GM18909 (cell line): ENCODE measurements around the gene URB2.
A peak's percentile ranks its signal among the peaks of the same experiment; 100 is the strongest.
"Not testable (repeated sequence)": the region's sequence is repeated elsewhere in the genome, so short reads cannot be mapped to it uniquely, and the experiment has no call there.

ENCODE experiments used
- ATAC-seq: cut with Tn5 transposase; IDR thresholded peaks from one replicate; pipeline ENCODE4 v1.9.1; 2021; ENCODE audit warnings: mild to moderate bottlenecking; ENCODE audit not compliant: unreplicated experiment, poor library complexity

The URB2 gene

DNA sequence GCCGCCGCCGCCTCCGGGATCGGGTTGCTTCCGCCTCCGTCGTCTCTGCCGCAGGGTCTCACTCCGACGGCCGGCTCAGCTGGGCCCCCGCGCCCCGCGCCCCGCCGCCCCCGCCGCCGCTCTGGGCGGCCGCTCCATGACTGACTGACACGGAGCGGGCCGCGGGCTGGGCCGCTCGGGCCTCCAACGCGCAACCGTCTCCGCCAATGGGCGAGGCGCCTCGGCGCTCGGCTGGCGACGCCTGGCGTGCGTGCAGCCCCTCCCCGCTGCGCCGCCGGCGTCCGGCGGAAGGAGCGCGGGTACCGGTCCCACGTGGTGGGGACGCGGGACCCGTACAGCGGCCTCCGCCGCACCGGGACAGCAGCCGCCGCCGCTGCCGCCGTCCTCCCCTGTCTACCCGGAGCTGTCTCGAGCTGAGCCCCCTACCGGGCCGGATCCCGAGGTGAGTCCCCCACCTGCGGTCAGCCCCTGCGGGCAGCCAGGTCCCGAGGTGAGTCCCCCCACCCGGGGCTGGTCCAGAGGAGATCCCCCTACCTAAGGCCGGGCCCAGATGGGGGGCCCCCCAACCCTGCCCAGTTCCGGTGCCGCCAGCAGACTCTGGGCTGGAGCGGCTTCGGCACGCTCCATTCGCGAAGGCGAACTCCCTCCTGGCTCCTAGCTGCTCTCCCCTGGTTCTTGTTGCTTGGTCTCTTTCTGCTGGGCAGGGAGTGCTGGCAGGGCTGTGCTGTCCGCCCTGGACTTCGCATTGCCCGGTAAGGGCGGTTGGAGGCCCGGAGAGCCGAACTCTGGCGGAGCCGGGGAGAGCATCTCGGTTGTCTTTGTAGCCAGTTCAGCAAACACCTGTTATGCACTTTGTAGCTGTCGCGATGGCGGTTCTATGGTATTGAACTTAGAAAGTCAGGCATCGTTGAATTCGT, at the start of gene URB2, which contains the start of gene TAF5L:
TSS of gene URB2 (plus strand) at position 333 of the 917 bp plus-strand sequence. CDS start 1,387 bp downstream, outside the sequence.
TSS of gene TAF5L (minus strand) at position 208 of the 917 bp plus-strand sequence. CDS start 11,640 bp downstream, outside the sequence.
- ATAC-seq, result peak; percentile 87

DNA sequence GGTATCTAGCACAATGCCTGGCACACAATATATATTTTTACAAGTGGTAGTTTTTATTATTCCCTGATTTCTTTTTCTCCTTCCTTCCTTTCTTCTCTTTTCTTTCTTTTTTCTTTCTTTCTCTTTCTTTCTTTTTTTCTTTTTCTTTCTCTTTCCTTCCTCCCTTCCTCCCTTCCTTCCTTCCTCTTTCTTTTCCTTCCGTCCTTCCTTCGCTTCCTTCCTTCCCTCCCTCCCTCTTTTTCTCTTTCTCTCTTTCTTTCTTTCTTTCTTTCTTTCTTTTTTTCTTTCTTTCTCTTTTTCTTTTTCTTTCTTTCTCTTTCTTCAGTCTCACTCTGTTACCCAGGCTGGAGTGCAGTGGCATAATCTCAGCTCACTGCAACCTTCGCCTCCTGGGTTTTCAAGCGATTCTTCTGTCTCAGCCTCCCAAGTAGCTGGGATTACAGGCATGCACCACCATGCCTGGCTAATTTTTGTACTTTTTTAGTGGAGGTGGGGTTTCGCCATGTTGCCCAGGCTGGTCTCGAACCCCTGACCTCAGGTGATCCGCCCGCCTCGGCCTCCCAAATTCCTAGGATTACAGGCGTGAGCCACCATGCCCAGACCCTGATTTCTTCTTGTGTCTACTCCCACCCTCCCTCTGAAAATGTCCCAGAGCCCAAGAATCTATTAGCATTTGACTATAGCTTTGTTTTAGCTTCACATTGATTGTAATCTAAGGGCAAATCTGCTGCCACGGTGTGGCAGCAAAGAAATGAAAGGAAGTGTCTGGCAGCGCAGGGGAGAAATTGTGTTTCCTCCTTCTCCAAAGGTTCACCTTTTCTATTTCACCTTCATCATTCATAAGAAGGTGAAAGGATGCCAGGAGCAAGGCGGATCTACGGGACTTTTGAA, 47.6 kb upstream of the URB2 start:
- peak; percentile 20 for ATAC-seq

- ATAC-seq, result peak; percentile 74
Observed at GRCh38 chr1:229579059-229579673, 46.9 kb upstream of the URB2 start.

DNA sequence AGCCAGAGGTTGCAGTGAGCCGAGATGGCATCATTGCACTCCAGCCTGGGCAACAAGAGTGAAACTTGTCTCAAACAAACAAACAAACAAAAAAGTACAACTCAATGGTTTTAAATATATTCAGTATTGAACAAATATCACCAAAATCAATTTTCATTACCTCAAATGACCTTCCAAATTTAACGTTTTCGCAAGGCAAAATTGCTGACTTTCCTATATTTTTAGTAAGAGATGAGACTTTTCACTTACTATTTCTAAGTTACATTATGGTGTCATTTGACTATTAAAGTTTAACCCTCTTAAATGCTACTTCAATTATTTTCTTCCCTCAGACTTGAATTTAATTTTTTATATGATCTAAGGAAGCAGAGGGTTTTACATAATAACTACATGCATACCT, 44.6 kb upstream of the URB2 start:
- ATAC-seq, result no peak

DNA sequence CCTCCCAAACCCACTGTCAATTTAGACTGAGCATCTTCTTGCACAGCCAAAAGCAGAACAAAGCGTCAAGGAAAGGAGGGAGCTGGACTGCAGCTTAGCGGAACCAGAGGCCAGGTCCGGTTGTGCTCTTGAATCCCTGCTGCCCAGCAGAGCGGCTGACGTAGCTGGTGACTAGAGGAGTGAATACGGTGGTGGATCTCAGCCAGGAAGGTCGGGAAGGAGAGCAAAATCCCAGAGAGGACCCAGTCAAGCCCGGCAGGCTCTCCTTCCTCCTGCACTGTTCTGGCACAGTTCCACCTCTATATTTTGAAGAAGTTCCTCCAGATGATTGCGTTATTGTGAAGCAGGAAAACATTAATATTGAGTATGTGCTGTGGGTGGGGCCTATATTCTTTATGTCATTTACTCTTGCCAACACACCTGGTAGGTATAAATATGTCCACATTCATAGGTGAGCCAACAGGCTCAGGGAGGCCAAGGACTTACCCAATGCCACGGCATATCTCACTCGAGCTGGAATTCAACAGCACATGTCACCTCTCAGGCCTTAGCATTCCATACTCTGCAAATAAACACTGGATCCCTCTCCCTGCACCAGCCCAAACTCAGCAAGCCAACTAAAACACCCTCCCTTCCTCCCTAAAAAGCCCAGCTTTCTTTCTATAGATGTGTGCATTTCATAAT, 43.9 kb upstream of the URB2 start:
- ATAC-seq, result no peak

DNA sequence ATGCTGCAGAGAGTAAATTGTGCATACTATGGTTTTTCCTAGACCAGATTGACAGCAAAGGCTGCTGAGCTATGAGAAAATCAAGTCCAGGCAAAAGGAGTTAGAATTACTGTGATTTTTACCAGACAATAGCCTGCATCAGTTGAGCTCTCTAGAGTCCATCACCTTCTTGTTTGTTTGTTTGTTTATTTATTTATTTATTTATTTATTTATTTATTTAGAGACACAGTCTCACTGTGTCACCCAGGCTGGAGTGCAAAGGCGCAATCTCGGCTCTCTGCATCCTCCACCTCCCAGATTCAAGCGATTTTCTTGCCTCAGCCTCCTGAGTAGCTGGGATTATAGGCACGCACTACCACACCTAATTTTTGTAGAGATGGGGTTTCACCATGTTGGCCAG, 43.3 kb upstream of the URB2 start:
- ATAC-seq, result no peak

GRCh38 chr1:229585338-229585737, 40.7 kb upstream of the URB2 start:
- no peak for ATAC-seq

DNA sequence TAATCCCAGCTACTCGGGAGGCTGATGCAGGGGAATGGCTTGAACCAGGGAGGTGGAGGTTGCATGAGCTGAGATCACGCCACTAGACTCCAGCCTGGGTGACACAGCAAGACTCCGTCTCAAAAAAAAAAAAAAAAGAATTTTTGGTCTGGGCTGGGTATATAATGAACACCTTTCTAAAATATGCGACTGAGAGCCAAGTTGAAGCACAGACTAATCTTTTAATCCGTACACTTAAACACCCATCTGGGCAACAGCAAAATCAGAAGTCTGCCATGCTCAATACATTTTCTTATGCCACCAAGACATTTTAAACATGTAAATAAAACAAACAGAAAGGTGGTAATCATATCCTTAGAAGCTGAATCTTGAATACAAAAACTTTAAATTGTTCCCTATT, 35.9 kb upstream of the URB2 start:
- no peak for ATAC-seq

- ATAC-seq, result no peak
Observed at GRCh38 chr1:229593800-229594199, 32.2 kb upstream of the URB2 start.

DNA sequence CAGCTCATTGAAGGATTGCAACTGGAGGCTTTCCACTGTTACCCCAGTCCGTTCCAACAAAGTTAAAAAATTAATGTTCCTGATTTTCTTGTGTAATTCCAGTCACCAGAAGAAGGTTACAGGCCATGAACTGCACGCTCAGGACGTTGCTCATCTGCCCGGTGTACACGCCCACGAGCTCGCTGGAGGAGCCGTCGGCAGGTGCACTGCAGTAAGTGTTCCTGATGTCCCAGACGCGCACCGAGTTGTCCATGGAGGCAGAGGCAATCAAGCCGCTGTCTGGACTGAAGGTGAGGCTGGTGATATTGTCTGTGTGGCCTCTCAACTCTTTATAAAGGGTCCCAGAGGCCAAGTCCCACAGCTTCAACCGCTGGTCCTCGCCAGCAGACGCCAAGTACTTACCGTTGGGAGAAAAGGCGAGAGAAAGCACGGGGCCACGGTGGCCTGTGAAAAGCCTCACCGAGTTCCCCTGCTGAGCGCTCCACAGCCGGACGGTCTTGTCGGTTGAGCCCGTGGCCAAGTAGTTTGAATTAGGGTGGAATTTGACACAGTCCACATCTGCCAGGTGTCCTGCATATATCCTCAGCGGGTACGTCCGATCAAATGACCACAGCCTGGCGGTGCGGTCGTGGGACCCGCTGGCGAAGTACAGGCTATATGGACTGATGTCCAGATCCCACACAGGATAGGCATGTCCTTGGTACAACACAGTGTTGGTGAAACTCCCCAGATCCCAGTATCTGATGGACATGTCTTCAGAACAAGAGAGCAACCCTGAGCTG, 31.6 kb upstream of the URB2 start:
- ATAC-seq, result no peak

DNA sequence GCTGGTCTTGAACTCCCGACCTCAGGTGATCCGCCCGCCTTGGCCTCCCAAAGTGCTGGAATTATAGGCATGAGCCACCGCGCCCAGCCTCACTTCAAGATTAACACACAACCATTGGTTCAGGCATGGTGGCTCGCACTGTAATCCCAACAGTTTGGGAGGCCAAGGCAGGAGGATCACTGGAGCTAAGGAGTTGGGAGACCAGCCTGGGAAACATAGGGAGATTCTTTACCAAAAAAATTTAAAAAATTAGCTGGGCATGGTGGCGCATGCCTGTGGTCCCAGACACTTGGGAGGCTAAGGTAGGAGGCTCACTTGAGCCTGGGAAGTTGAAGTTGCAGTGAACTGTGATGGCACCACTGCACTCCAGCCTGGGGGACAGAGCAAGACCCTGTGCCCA, 30.2 kb upstream of the URB2 start:
- not testable (repeated sequence) for ATAC-seq

DNA sequence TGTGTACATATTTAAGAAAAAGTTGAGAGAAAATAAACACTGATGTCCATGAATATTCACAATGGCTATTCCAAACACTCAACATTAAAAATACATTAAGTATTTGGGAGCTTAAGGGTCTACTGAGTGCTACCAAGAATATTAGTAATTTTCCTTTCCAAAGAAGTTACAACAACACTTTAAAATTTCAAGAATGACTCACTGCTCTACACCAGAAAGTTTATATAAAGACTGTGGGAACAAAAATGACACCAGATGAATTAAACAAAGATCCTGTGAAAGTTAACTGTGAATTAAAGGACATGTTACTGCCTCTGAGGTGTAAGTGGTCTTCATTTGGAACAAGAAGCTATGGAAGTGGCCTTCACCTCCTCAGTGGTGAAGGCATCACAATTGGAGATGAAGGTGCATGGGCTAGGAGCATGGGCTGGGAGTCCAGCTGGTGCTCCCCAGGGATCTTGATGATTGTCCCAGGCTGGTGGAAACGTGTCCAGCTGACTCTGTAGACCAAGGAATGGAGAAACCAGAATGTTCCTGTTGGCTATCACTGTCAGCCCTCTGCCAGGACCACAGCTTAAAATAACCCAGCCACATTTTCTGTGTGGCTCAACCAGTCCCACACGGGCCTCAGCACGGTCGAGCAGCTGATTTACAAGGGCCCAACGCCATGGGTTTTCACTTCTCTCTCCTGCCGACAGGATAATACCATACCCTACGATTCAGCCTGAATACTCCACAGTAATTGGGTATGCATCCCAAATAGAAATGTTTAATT, 28.9 kb upstream of the URB2 start:
- no peak for ATAC-seq

GRCh38 chr1:229597877-229598276, 28.2 kb upstream of the URB2 start:
- ATAC-seq, result no peak

- no peak for ATAC-seq
Observed at GRCh38 chr1:229599218-229599954, 26.7 kb upstream of the URB2 start.

GRCh38 chr1:229600229-229600628, 25.8 kb upstream of the URB2 start:
- ATAC-seq, result no peak

DNA sequence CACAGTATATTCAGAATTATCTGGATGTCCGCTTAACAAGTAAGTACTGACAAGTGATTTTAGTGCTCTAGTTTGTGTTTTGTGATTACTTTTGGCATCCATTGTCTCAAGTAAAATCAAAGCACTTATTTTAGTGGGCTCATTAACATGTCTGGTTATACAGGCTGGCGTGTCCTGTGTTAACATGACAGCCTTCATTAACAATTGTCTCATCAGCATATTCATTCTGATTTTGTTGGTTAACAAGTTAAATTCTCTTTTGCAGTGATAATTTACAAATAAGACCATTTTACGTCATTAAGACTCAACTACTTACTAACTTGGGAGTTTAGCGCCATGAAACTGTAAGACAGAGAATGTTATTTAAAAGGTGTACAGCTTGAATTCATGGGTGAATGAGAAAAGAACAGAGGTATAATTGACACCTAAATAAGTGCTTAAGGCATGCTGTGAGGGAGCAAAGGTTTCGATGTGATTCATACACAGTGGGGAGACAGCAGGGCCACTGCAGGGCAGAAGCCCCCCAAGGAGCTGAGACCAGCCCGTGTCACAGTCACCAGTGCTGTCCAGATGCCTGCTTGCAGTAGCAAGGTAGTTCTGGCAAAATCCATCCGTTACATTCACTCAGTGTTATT, 22.6 kb upstream of the URB2 start:
- ATAC-seq, result no peak

DNA sequence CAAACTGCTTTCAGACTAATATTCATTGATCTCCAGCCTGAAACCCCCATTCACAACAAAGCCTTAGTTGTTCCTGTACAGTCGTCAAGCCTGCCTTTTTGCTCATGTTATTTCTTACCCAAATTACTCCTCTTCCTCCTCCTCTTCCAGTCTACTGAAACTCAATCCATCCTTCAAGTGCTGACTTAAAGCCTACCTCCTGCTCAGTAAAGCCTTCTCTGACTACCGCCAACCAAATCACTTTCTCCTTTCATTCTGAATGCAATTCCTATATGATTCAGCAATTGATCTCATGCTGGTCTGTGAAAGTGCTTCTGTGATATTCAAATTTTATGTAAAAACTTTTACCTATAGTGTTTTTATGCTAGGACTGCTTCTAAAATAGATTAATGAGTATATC, 18.7 kb upstream of the URB2 start:
- no peak for ATAC-seq
